ENCODE results near the gene ABI1.
"Not testable (repeated sequence)": the region's sequence is repeated elsewhere in the genome, so short reads cannot be mapped to it uniquely, and the experiment has no call there.

Gene ABI1

DNA sequence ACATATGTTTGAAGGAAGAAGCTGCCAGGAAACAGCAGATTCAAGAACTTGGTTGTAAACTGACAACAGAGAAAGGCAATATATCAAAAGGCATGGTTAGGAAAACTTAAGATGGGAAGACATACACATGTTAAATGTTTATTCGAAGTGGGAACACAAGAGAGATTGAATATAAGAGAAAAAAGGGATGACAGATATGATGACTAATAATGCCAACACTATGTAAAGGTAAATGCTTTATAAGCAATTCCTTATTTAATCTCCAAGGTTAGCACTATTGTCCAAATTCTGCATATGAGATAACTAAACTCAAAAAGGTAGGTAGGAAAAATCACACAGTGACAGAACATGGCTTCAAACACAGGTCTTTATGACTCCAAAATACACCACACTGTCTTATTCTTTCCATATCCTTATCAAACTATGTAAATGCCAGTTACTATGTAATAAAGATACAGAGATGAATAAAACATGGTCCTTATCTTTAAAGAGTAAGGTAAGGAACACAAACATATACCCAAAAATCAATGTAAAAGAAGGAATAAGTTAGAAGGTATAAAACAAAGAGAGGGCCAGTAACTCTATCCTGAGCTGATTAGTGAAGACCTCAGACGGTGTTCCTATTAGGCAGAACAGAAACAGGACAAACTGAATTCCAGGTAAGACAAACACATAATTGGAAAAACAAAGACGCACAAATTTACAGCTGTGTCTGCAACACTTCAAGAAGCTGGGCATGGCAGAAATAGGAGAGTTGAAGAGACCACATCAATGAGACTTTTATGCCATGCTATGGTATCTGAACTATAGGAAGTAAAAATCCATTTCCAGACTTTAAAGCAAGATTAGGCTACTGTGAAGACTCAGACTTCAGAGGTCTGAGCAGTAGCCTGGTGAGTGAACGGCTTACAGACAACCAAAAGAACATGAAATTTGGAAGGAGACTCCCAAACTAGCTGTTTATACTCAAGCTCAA, 56.1 kb downstream of the ABI1 start:
- no peak for DNase-seq (ENCODE audit: low spot score)

GRCh38 chr10:26803849-26804248, 56.9 kb downstream of the ABI1 start:
- DNase-seq (ENCODE audit: low spot score): no peak

- no peak for DNase-seq (ENCODE audit: low spot score)
Observed at GRCh38 chr10:26802527-26802926, 58.2 kb downstream of the ABI1 start.

DNA sequence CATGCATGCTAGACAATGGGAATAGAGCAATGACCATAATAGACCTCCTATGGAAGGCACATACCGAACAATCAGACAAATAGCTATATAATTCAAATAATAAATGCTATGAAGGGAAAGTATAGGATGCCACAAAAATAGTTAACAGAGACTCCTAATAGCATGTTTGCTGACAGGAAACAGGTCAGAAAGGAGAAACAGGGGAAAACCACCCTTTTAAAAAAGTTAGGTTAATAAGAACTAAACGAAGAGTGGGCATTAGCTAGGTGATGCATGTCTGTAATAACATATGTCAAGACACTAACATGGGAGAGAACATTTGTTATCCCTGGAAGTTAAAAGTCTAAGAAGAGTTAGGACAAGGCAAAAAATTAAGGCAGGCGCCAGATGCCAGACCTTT, 58.9 kb downstream of the ABI1 start:
- no peak for DNase-seq (ENCODE audit: low spot score)

DNA sequence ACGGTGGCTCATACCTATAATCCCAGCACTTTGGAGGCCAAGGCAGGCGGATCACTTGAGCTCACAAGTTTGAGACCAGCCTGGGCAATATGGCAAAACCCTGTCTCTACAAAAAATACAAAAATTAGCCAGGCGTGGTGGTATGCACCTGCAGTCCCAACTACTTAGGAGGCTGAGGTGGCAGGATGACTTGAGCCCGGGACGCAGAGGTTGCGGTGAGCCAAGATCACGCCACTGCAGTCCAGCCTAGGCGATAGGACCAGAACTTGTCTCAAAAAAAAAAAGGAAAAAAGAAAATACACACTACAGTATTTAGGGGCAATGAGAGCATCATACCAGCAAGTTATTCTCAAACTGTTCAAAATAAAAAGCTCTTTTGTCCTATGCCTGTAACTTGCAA, 59.5 kb downstream of the ABI1 start:
- DNase-seq (ENCODE audit: low spot score): no peak

DNA sequence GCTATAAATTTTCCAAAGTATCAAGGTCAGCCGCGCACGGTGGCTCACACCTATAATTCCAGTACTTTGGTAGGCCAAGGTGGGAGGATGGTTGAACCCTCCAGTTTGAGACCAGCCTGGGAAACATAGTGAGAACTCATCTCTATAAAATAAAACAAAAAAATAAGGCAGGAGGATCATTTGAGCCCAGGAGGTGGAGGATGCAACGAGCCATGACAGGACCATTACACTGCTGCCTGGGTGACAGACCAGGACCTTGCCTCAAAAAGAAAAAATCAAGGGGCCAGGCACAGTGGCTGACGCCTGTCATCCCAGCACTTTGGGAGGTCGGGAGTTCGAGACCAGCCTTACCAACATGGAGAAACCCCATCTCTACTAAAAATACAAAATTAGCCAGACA, 60.3 kb downstream of the ABI1 start:
- no peak for DNase-seq (ENCODE audit: low spot score)

DNA sequence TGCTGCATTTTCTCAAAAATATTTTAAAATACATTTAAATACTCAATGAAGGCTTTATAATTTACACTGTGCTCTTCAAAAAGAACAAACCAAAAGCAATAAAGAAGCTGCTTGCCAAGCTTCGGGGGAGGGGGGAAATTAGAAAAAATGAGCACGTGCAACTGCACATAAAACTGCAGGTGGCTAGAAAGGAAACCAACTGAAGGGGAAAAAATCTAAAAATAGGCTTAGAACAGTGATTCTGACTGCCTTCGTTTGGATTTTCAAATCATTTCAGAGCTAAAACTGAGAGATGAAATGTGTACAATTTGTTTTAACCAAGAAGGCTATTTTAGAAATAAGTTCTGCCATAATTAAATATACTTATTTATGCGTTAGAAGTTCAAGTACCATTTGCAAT, 61.4 kb downstream of the ABI1 start:
- no peak for DNase-seq (ENCODE audit: low spot score)

DNA sequence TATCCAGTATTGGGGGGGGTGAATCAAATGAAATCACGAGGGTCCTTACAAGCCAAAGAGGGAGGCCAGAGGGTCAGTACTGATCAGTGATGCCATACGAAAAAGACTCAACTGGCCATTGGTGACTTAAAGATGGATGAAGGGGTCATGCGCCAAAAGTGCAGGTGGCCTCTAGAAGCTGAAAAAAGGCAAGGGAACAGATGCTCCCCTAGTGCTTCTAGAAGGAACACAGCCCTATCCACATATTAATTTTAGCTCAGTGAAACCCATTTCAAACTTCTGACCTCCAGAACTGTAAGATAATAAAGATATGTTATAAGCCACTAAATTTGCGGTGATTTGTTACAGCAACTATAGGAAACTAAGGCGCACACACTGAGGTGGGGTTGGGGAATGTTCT, 62.5 kb downstream of the ABI1 start:
- DNase-seq (ENCODE audit: low spot score): no peak

DNA sequence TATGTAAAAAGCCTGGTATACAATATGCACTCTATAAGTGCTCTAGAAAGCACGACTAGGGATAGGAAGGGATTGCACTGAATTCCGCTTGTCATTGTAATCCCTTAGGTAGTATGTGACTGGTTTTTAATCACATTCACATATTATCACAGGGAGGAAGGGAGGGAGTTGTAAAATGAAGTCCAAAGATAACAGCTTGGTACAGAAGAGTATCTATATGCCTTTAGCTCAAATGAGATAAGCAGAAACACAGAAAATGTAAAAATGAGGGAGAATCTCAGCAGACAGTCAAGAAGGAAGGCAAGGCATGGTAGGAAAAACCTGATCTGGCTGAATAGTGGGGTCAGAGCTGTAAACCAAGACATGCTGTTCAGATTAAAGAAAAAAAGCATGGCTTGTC, 63.4 kb downstream of the ABI1 start:
- DNase-seq (ENCODE audit: low spot score): no peak

DNA sequence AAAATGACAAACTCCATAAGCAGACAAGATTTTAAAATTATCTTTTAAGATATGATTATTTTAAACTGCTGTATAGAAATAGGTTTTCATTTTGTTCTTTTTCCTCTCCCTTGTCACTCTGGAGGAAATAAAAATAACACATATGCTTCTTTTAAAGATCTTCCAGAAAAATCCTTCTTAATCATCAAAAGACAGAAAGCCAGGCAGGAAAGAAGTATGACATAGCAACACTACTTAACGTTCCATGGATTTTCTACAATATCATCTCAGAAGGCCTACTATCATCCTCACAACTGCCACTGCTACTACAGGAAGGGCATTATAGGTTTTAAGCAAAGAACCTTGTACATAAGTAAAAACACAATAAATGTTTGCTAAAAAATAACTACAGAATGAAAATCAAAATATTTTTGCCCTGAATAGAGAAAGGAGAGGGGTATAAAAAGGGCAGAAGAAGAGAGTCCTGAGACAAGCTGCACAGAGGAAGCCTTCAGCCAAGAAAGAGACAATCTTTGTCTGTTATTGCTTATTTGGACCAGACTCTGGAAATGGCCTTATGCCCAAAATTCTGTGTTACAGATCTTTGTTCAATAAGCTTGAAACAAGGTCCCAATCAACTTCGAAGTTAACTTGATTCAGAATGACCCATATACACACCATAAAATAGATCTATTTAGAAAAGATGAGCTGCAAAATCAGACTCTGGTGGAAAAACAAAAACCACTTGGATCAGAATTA, 67.8 kb downstream of the ABI1 start:
- DNase-seq (ENCODE audit: low spot score): no peak

DNA sequence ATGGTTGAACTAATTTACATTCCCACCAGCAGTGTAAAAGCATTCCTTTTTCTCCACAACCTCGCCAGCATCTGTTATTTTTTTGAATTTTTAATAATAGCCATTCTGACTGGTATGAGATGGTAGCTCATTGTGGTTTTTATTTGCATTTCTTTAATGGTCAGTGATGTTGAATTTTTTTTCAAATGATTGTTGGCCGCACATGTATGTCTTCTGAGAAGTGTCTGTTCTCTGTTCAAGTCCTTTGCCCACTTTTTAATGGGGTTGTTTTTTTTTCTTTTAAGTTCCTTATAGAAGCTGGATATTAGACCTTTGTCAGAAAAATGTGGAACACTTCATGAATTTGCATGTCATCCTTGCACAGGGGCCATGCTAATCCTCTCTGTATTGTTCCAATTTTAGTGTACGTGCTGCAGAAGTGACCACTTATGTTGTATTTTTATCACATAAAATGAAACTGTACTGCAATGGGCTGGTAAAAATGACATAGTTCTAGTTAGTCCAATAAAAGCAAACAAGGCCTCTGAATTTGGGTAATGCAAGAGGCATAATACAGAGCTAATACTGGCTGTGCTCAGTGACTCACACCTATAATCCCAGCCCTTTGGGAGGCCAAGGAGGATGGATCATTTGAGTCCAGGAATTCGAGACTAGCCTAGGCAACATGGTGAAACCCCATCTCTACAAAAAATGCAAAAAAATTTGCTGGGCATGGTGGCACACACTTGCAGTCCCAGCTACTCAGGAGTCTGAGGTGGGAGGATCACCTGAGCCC, 70.3 kb downstream of the ABI1 start:
- DNase-seq (ENCODE audit: low spot score): no peak

- not testable (repeated sequence) for DNase-seq (ENCODE audit: low spot score)
Observed at GRCh38 chr10:26789779-26790178, 71.0 kb downstream of the ABI1 start.

GRCh38 chr10:26787362-26787761, 73.4 kb downstream of the ABI1 start:
- no peak for DNase-seq (ENCODE audit: low spot score)

DNA sequence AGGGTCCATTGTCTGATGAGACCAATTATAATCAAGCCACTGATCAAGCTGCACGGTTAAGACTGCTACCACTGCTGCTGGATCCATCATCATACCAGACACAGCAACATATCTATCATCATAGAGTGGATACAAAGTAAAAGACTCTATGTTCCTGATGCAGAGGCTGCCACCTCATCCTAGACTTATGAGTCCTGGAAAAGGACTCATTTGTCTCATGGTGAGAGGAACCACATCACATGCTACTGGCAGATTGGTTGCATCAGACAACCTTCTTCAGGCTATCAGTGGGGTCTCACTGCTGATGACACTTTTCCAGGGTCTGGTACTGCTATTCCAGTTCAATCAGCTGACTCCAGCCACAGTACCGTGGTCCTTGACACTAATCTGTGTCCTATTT, 79.0 kb downstream of the ABI1 start:
- no peak for DNase-seq (ENCODE audit: low spot score)

DNA sequence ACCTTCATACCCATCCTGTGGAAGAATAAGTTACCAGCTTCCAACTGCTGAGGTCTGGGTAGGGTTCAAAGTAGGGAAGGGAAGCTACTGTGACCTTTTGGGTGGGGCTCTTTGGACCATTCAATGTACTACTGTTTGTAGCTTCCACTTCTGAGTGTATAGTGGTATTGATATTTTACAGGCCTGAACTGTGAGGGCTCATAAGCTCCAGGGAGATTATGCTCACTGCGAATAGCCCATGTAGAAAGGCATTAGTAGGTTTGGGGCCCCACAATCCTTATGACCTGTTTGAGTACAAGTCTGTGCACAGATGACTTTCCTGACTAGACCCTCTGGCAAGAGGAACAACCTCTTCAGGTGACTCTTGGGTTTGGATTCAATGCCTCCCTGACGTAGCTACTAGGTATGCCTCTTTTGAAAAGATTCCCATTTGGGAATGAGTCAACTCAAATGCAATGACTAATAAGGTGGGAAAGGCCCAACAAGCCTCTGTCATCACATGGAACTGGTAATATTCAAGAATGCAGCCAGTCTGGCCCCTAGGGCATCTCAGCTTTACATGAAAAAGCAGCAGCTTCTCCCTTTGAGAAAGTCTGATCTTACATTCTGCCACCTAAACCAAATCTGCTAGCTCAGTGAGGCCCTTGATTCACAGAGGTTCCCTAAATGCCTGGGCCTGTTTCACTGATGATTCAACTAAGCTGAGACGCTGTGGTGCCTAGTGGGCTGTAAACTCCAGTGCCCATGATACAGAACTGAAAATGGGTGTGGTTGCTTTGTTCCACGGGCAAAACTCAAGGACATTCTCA, 79.8 kb downstream of the ABI1 start:
- DNase-seq (ENCODE audit: low spot score): no peak

DNA sequence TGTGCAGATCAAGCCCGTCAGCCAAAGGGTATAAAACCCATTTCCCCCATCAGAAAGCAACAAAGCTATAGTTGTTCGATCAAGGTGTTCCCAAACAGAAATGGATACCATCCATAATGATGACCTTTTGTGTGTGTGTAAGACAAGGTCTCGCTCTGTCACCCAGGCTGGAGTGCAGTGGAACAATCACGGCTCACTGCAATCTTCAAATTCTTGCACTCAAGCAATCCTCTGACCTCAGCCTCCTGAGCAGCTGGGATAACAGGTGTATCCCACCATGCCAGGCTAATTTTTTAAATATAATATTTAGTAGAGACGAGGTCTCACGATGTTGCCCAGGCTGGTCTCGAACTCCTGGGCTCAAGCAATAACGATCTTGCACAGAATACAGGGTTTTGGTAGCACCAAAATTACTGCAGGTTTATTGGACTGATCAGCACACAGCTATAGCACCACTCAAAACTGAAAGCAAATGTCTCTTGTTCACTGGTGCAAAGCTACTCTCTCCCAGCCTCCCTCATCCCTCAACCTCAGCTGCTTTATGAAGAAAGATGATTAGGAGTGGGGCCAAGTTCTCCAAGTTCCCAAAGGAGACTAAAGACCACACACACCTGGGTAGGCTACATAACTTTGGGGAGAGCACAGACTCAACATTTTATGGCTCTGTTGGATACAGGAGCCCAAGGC, 80.5 kb downstream of the ABI1 start:
- DNase-seq (ENCODE audit: low spot score): no peak

DNA sequence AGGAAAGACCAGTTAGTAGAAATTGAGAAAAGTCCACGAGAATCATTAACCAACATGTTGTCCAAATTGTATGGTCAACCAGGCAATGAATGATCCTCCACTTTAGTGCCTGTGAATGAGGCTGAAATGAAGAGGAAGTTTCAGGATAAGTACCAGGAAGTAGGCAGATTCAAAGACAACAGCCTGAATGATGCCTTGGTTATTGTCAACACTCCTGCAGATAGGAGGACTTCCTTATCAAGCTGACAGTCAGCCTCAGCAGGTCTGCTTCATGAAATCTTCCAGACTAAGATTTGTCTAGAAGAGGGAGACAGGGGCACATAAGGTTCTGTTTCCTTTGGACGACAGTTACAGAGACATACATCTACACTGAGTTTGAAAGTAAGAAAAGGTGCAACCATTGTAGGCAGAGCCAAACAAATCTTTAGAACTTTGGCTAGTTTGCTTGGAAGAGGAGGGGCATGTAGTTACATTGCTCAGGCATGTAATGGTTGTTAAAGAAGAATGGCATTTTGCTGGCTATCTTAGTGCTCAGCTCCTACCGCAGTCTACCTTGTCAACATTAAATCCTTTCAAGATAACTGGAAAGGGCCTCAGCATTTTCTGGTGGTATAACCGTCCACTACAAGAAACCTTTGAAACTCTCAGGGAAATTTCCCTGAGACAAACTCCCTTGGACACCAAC, 81.4 kb downstream of the ABI1 start:
- DNase-seq (ENCODE audit: low spot score): no peak

DNA sequence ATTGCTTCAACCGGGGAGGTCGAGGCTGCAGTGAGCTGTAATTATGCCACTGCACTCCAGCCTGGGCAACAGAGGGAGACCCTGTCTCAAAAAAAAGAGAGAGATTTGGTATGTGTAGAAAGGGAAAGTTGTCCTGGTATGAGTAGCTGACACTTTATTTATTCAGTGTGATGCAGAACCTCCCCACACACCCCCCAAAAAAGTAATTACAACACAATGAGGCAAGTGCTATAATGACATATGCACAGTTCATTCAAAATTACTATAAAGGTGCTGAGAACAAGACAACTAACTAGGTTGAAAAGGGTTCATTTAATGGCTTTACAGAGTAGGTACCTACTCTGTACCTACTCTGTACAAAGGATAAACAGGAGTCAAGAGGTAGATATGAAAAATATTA, 83.1 kb downstream of the ABI1 start:
- DNase-seq (ENCODE audit: low spot score): no peak

- no peak for DNase-seq (ENCODE audit: low spot score)
Observed at GRCh38 chr10:26776258-26776657, 84.5 kb downstream of the ABI1 start.

- DNase-seq (ENCODE audit: low spot score): no peak
Observed at GRCh38 chr10:26773633-26774032, 87.1 kb downstream of the ABI1 start.

DNA sequence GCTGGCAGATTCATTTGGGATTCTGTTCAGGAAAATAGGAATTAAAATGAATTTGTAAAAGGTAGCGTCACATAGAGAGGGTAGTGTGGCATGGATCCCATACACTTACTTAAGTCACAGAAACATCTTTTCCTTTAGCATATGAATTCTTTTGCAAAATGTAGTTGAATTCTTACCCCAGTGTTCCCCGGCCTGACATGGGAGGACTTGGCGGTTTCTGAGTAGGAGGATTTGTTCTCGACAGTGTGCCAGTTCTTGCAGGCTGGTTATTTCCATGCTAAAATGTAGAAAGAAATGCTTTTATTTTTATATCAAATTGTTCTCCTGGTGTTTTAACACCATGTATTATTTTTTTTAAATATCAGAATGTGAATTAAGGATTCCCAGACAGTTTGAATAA, 90.7 kb downstream of the ABI1 start:
- no peak for DNase-seq (ENCODE audit: low spot score)
